Measurements from ENCODE around the gene C6.

Gene C6

DNA sequence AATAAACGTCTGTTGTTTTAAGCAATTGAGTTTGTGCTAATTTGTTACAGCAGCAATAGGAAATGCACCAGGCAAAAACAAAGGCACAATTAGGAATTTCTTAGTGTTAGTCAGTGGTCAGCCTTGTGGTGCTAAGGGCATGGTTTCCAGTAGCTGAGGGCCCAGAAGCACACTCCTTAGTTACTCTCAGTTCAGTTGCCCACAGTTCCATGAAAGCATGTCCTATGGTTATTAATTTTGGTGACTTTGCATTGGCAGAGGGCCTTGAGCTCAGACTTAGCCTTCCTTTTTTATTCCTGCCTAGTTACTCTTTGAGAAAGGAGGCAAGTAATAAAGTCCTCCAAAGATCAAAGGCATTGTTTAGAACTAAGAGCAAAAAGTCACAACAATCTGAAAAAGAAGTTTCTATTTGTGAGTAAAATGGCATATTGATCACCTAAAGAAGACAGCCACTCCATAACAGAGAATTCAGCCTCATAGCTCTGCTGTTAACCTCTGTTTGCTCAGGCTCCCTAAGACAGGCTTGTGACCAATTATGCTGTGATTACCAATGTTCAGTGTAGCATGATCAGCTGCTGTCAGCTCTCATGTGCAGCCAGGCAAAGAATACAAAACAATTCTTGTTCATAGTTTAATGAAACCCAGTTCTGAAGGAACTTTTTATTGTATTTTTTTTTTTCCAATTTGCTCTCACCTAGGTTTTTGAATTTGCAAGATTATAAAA lies 85.2 kb downstream of the C6 start:
- in situ Hi-C loops (cut with MboI; ENCODE audit: low sequenced_read_pairs) = no loop called here

DNA sequence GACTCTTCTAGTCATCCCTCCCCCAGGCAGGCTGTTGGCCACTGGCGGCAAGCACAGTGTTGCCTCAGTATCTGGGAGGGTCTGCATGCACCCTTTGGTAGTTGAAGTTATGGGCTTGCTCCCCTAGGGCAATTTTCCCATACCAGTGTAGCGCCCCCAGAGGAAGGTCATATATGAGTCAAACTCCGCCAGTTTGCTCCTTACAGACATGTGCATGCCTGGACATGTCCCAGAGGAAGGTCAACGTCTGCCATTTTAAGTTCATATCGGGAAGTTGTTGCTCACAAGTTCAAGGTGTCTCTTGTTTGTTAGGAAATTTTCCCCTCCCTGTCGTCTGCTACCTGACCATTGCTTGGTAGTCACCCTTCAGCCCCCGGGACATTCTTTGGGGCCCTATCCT lies 90.9 kb downstream of the C6 start:
- in situ Hi-C loops (cut with MboI; ENCODE audit: low sequenced_read_pairs) = no loop called here

DNA sequence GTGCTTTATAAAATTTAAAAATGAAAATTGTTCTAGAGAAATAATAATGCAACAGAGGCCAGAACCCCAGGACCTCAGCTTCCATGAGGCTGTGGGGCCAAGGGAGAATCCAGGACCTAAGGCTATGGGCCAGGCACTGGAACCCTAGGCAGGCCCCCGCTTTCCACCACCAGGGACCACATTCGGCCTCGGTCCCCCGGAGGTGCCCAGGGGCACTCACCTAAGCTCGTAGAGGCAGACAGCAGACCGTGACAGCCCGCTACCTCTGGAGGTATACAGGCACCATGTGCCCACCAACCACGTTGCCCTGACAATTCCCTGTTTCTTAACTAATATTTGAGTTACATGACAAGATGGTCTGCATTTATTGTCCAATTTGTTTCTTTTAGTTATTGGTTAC lies 92.7 kb downstream of the C6 start:
- in situ Hi-C loops (cut with MboI; ENCODE audit: low sequenced_read_pairs) = no loop called here

DNA sequence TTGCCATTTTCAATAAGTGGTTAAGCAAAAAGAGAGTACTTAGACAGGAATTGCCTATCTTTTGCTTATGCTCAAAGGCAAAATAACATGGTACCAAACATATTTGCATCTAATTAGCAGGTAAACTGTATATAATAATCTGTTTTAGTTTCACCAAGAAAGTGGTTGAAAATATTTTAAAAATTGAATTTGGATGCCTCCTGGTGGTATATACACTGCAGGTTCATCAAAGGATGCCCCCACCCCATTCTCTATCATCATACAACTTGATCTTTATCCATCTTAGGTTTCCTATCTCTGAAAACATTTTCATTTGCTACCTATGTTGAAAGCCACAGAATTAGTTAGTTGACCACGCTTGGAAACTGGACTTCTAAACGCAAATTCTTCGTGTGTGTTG lies 95.2 kb downstream of the C6 start:
- in situ Hi-C loops (cut with MboI; ENCODE audit: low sequenced_read_pairs) = no loop called here

DNA sequence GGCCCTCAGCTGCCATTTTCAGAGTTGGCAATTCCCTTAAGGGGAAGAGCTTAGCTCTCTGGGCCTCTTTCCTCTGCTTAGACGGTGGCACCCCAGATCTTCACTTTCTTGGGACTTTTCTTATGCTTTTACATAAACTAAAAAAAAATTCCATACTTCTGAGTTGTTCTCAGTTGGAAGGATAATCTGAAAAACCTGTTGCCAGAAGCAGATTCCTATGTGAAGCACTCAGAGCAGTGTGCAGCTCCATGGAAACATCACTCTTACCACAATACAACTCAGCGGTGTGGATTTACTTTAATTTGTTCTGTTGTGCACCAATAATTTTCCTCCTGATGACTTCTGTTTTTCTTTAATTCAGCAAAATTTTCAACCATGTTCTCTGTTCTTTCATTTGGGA lies 98.1 kb downstream of the C6 start:
- in situ Hi-C loops (cut with MboI; ENCODE audit: low sequenced_read_pairs) = no loop called here

DNA sequence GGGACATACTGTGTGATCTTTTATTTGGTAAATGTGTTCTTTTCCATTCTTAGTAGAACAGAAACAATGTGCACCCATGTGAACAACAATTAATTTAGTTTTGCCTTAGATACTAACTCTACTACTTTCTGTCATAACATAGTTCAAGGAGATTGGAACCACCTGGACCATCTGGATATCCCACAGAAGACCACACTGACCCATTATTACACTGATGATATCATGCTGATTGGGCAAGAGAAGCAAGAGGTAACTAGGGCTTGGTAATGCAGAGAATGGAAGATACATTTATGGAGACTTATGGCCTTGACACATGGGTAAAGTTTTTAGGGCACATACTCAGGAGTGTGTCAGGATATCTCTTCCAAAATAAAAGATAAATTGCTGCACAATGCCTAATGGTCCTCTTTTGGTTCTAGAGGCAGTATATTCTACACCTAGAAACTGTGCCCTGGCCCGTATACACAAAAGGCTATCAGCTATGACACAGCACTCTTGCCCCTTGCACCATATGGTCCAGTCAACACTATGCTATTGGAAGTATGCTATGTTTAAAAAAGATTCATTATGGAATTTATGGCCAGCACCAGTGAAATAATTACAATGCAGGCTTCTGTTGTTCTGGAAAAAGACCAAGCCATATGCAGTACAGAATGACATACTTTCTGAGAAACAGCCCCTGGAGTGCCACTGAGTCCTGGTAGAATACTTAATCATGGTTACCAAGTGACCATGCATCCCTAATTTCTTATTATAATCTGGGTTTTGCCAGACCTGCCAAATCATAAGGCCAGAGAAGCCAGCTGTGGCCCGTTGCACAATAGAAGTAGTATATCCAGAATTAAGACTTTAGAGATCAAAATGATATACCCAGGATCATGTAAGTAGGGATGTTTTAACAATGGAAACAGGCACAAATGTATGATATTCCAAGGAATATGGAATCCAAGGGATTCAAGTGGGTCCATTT lies 100.6 kb downstream of the C6 start:
- in situ Hi-C loops (cut with MboI; ENCODE audit: low sequenced_read_pairs) = no loop called here

GRCh38 chr5:41109186-41109585 lies 104.1 kb downstream of the C6 start:
- in situ Hi-C loops (cut with MboI; ENCODE audit: low sequenced_read_pairs) = no loop called here

DNA sequence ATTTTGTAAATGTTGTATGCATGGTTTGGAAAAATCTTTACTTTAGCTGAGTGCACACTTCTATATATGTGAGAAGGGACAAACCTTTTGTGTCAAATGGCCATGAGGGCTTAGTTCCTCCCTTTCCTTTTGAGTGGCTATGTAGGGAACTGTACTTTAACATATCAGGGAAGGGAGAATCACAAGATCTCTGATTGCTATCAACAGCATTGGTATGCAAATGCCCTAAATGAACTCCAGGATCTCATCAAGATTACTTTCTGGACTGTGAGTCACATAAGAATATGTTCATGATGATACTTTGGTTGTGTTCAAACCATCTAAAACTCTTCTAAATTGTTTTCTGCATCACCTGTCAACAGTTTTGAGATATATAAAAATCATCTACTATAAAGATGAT lies 111.0 kb downstream of the C6 start:
- in situ Hi-C loops (cut with MboI; ENCODE audit: low sequenced_read_pairs) = no loop called here

GRCh38 chr5:41097642-41098041 lies 115.7 kb downstream of the C6 start:
- in situ Hi-C loops (cut with MboI; ENCODE audit: low sequenced_read_pairs) = no loop called here

- in situ Hi-C loops (cut with MboI; ENCODE audit: low sequenced_read_pairs) = no loop called here
Observed at GRCh38 chr5:41095324-41096101, 117.8 kb downstream of the C6 start.

DNA sequence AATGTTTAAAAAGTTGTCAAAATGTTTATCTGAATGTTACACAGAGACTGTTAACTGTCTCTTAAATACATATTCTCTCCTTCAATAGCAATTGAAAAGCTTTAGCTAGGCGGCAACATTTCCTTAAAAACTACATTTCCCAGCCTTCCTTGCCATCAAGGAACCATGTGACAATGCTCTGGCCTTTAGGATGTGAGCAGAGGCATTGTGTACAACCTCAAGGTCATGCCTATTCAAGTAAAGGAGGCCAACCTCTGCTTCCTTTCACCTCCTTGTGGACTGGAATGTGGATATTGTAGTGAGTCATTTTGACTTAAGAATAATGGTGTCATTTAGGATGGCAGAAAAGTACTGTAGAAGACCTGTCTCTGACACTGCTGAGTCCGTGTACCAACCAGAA lies 118.5 kb downstream of the C6 start:
- in situ Hi-C loops (cut with MboI; ENCODE audit: low sequenced_read_pairs) = no loop called here

GRCh38 chr5:41093803-41094202 lies 119.5 kb downstream of the C6 start:
- in situ Hi-C loops (cut with MboI; ENCODE audit: low sequenced_read_pairs) = no loop called here

Data from hTERT RPE-1 (cell line).